DND-41 (cell line): ENCODE results near the gene LHCGR.

Source experiments
- CTCF ChIP-seq: IDR thresholded peaks from 2 replicates; pipeline ENCODE4 v1.5.1; 2012; ENCODE audit warnings: borderline replicate concordance, low read length, moderate library complexity, mild to moderate bottlenecking; ENCODE audit not compliant: poor library complexity, severe bottlenecking; ENCODE audit errors: extremely low read depth
- EZH2 ChIP-seq: IDR thresholded peaks from 3 replicates; pipeline ENCODE4 v1.6.1; 2012; ENCODE audit warnings: borderline replicate concordance, low read depth, mild to moderate bottlenecking, moderate library complexity, low read length, inconsistent platforms; ENCODE audit not compliant: severe bottlenecking

- TF ChIP-seq CTCF (no peak), EZH2 (no peak)
These were observed 5.3 kb upstream of the LHCGR start for GRCh38 chr2:48760826-48761225.
